Fibroblast of mammary gland (primary cell): ENCODE results near the gene PTPRA.
A peak's percentile ranks its signal among the peaks of the same experiment; 100 is the strongest.
"Not testable (repeated sequence)": the region's sequence is repeated elsewhere in the genome, so short reads cannot be mapped to it uniquely, and the experiment has no call there.

Source experiments
- DNase-seq: peaks from one replicate; pipeline ENCODE4 v3.0.0-alpha.2; 2010; ENCODE audit warnings: low read depth
- H3K4me3 ChIP-seq: 2 replicates; pipeline ENCODE4 v1.5.1; 2011; ENCODE audit warnings: low read depth, mild to moderate bottlenecking, low read length, moderate library complexity; ENCODE audit not compliant: control insufficient read depth
- CTCF ChIP-seq: conservative IDR thresholded peaks from 2 replicates; pipeline ENCODE4 v1.5.1; 2011; ENCODE audit warnings: low read depth, low read length, inconsistent platforms; ENCODE audit not compliant: control insufficient read depth, insufficient read depth

PTPRA gene

DNA sequence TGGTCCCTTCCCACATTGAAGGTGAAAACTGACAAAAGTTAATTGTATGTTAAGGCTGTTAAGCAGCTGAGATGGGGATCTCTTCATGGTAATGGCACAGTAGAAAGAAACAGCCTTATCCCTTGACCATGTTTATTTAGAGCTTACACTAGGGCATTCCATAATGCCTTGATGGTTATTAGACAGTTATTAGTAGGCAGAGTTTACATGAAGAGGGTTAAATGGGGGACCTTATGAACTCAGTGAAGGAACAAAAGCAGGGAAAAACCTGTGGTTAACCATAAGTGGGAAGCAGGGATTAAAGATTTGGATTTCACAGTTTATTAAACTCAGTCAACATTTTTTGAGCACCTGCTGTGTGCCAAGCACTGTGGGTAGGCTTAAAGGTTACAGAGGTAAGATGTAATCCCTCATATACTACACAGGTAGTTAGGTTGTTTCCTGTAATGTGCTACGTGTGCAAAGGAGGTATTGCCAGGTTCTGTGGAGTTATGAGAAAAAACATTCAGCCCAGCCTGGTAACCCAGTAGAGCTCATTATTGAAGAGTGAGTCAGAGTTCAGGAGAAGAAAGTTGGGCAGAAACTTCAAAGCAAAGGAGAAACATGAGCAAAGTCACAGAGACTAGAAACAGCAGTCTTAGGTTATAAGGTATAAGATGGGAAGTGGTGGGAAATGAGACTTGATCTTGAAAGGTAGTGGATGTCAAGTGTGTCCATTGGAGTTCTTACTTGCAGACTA is 137.9 kb downstream of the PTPRA start:
- DNase-seq = peak; percentile 37
- TF ChIP-seq CTCF = no peak
- no peak overlapping the region for H3K4me3 ChIP-seq

- no peak overlapping the region for H3K4me3 ChIP-seq
- no peak for DNase-seq
- no peak for TF ChIP-seq CTCF
Observed at GRCh38 chr20:3011752-3012151, 138.5 kb downstream of the PTPRA start.

- TF ChIP-seq CTCF = no peak
- H3K4me3 ChIP-seq = no peak overlapping the region
- no peak for DNase-seq
Observed at GRCh38 chr20:3013771-3014170, 140.5 kb downstream of the PTPRA start.

DNA sequence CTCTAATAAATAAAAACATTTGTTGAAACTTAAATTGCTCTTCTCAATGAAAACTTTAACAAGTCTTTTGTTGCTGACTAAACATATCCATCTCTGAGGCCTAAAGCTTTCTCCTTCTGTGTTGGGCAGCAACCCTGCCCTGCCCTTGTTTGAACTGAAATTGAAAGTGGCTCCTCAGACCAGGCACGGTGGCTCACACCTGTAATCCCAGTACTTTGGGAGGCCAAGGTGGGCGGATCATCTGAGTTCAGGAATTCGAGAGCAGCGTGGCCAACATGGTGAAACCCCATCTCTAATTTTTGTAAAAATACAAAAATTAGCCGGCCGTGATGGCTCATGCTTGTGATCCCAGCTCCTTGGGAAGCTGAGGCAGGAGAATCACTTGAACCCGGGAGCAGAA is 140.9 kb downstream of the PTPRA start:
- TF ChIP-seq CTCF = no peak
- no peak for DNase-seq

GRCh38 chr20:3014662-3015061 is 141.4 kb downstream of the PTPRA start:
- DNase-seq = no peak
- H3K4me3 ChIP-seq = no peak overlapping the region
- no peak for TF ChIP-seq CTCF

More for the DNA sequence above, 140.9 kb downstream of the PTPRA start:
- no peak overlapping the region for H3K4me3 ChIP-seq

- not testable (repeated sequence) for H3K4me3 ChIP-seq, DNase-seq
Observed at GRCh38 chr20:3015302-3015701, 142.0 kb downstream of the PTPRA start.

- no peak for DNase-seq
- no peak overlapping the region for H3K4me3 ChIP-seq
- no peak for TF ChIP-seq CTCF
Observed at GRCh38 chr20:3021327-3021726, 148.0 kb downstream of the PTPRA start.
